ENCODE results near the gene OR1F1.
A peak's percentile ranks its signal among the peaks of the same experiment; 100 is the strongest.

The OR1F1 gene

GRCh38 chr16:3145660-3146059 is 42.3 kb upstream of the OR1F1 start:
- peaks cover 0 to 14% (median 8%) of the 10 kb centered on the region in 4 experiments for H3K4me1 ChIP-seq (ENCODE audit: control extremely low read depth in 1 of 4, control insufficient read depth in 4 of 4, insufficient read depth in 4 of 4, low read length in 3 of 4)
- no peak overlapping the region for H3K27ac ChIP-seq (ENCODE audit: insufficient read depth in 1 of 2, low read depth in 1 of 2, low read length in 2 of 2, poor library complexity in 1 of 2, severe bottlenecking in 2 of 2)
- no peak for DNase-seq
- WGBS (ENCODE audit: insufficient coverage), result 96% methylated on average over 12 of the region's 12 CpGs
- H3K4me3 ChIP-seq (ENCODE audit: control insufficient read depth in 1 of 7, extremely low read depth in 1 of 7, insufficient read depth in 4 of 7, low read depth in 2 of 7, low read length in 6 of 7), result no peak overlapping the region
- ChIA-PET POLR2A (interaction anchor here (0.5 kb wide), 1 partner anchor 422 kb away, joined by 4 read pairs; no protein-coding TSS in a partner anchor), CTCF (interaction anchor here (1.2 to 9.3 kb wide), 2 partner anchors 13 kb away, joined by 4 to 121 read pairs; partner anchors contain the start of gene ZNF213)
- peaks cover 0 to 26% (median 11%) of the 10 kb centered on the region in 4 experiments for H3K36me3 ChIP-seq (ENCODE audit: control insufficient read depth in 4 of 4, insufficient read depth in 4 of 4, low read length in 3 of 4)
- H3K27me3 ChIP-seq (replicated peaks in 2 of 5; ENCODE audit: control insufficient read depth in 4 of 5, insufficient read depth in 5 of 5, low read length in 4 of 5), result no peaks in the 10 kb centered on the region
- H3K9me3 ChIP-seq (ENCODE audit: control extremely low read depth in 1 of 5, control insufficient read depth in 4 of 5, insufficient read depth in 2 of 5, low read depth in 1 of 5, low read length in 4 of 5), result no peaks in the 10 kb centered on the region

GRCh38 chr16:3147046-3147756 is 40.8 kb upstream of the OR1F1 start:
- WGBS (ENCODE audit: insufficient coverage), result 94% methylated on average over 15 of the region's 16 CpGs
- Histone ChIP-seq H3K27ac (ENCODE audit: insufficient read depth in 1 of 2, low read depth in 1 of 2, low read length in 2 of 2, poor library complexity in 1 of 2, severe bottlenecking in 2 of 2) (no peak overlapping the region), H3K9me3 (ENCODE audit: control extremely low read depth in 1 of 5, control insufficient read depth in 4 of 5, insufficient read depth in 2 of 5, low read depth in 1 of 5, low read length in 4 of 5) (no peaks in the 10 kb centered on the region), H3K4me3 (ENCODE audit: control insufficient read depth in 1 of 7, extremely low read depth in 1 of 7, insufficient read depth in 4 of 7, low read depth in 2 of 7, low read length in 6 of 7) (no peak overlapping the region), H3K4me1 (ENCODE audit: control extremely low read depth in 1 of 4, control insufficient read depth in 4 of 4, insufficient read depth in 4 of 4, low read length in 3 of 4) (peaks cover 0 to 20% (median 16%) of the 10 kb centered on the region in 4 experiments), H3K27me3 (replicated peaks in 2 of 5; ENCODE audit: control insufficient read depth in 4 of 5, insufficient read depth in 5 of 5, low read length in 4 of 5) (no peaks in the 10 kb centered on the region), H3K36me3 (ENCODE audit: control insufficient read depth in 4 of 4, insufficient read depth in 4 of 4, low read length in 3 of 4) (peaks cover 0 to 11% (median 4%) of the 10 kb centered on the region in 4 experiments)
- CTCF ChIA-PET, result interaction anchor here (1.2 to 9.3 kb wide), 5 partner anchors 7 to 116 kb away, joined by 3 to 121 read pairs (median 4); partner anchors contain the start of gene ZNF213
- POLR2A ChIA-PET, result interaction anchor here (1.6 kb wide), 1 partner anchor 12 kb away, joined by 3 read pairs; the partner anchor contains the start of gene ZNF213
- no peak for DNase-seq

- Histone ChIP-seq H3K27ac (ENCODE audit: insufficient read depth in 1 of 2, low read depth in 1 of 2, low read length in 2 of 2, poor library complexity in 1 of 2, severe bottlenecking in 2 of 2) (no peak overlapping the region), H3K4me1 (ENCODE audit: control extremely low read depth in 1 of 4, control insufficient read depth in 4 of 4, insufficient read depth in 4 of 4, low read length in 3 of 4) (peaks cover 0 to 23% (median 16%) of the 10 kb centered on the region in 4 experiments), H3K9me3 (ENCODE audit: control extremely low read depth in 1 of 5, control insufficient read depth in 4 of 5, insufficient read depth in 2 of 5, low read depth in 1 of 5, low read length in 4 of 5) (no peaks in the 10 kb centered on the region), H3K4me3 (ENCODE audit: control insufficient read depth in 1 of 7, extremely low read depth in 1 of 7, insufficient read depth in 4 of 7, low read depth in 2 of 7, low read length in 6 of 7) (no peak overlapping the region), H3K27me3 (replicated peaks in 2 of 5; ENCODE audit: control insufficient read depth in 4 of 5, insufficient read depth in 5 of 5, low read length in 4 of 5) (no peaks in the 10 kb centered on the region), H3K36me3 (ENCODE audit: control insufficient read depth in 4 of 4, insufficient read depth in 4 of 4, low read length in 3 of 4) (peaks cover 0 to 6% (median 2%) of the 10 kb centered on the region in 4 experiments)
- CTCF ChIA-PET, result interaction anchor here (0.7 to 9.3 kb wide), 8 partner anchors 8 to 316 kb away, joined by 3 to 121 read pairs (median 4); partner anchors contain the start of gene ZNF213
- POLR2A ChIA-PET, result interaction anchor here (1.6 kb wide), 1 partner anchor 13 kb away, joined by 3 read pairs; the partner anchor contains the start of gene ZNF213
- WGBS (ENCODE audit: insufficient coverage), result 94% methylated on average over 5 of the region's 5 CpGs
- no peak for DNase-seq
These were observed 40.3 kb upstream of the OR1F1 start for GRCh38 chr16:3147757-3148104.

GRCh38 chr16:3148256-3149192 is 39.5 kb upstream of the OR1F1 start:
- POLR2A ChIA-PET, result no interaction called here
- Histone ChIP-seq H3K4me1 (ENCODE audit: control extremely low read depth in 1 of 4, control insufficient read depth in 4 of 4, insufficient read depth in 4 of 4, low read length in 3 of 4) (peaks cover 0 to 23% (median 16%) of the 10 kb centered on the region in 4 experiments), H3K27ac (ENCODE audit: insufficient read depth in 1 of 2, low read depth in 1 of 2, low read length in 2 of 2, poor library complexity in 1 of 2, severe bottlenecking in 2 of 2) (no peak overlapping the region), H3K4me3 (ENCODE audit: control insufficient read depth in 1 of 7, extremely low read depth in 1 of 7, insufficient read depth in 4 of 7, low read depth in 2 of 7, low read length in 6 of 7) (no peak overlapping the region), H3K36me3 (ENCODE audit: control insufficient read depth in 4 of 4, insufficient read depth in 4 of 4, low read length in 3 of 4) (no peaks in the 10 kb centered on the region), H3K9me3 (ENCODE audit: control extremely low read depth in 1 of 5, control insufficient read depth in 4 of 5, insufficient read depth in 2 of 5, low read depth in 1 of 5, low read length in 4 of 5) (no peaks in the 10 kb centered on the region), H3K27me3 (replicated peaks in 2 of 5; ENCODE audit: control insufficient read depth in 4 of 5, insufficient read depth in 5 of 5, low read length in 4 of 5) (no peaks in the 10 kb centered on the region)
- CTCF ChIA-PET, result interaction anchor here (0.7 to 9.3 kb wide), 9 partner anchors 8 to 315 kb away, joined by 3 to 121 read pairs (median 5); partner anchors contain the start of gene ZNF213
- WGBS (ENCODE audit: insufficient coverage), result 97% methylated on average over 8 of the region's 13 CpGs
- no peak for DNase-seq

GRCh38 chr16:3149193-3149530 is 38.8 kb upstream of the OR1F1 start:
- POLR2A ChIA-PET, result interaction anchor here (1.9 kb wide), 1 partner anchor 14 kb away, joined by 12 read pairs; the partner anchor contains the start of gene ZNF213
- Histone ChIP-seq H3K4me1 (ENCODE audit: control extremely low read depth in 1 of 4, control insufficient read depth in 4 of 4, insufficient read depth in 4 of 4, low read length in 3 of 4) (peaks cover 0 to 23% (median 16%) of the 10 kb centered on the region in 4 experiments), H3K9me3 (ENCODE audit: control extremely low read depth in 1 of 5, control insufficient read depth in 4 of 5, insufficient read depth in 2 of 5, low read depth in 1 of 5, low read length in 4 of 5) (no peaks in the 10 kb centered on the region), H3K27ac (ENCODE audit: insufficient read depth in 1 of 2, low read depth in 1 of 2, low read length in 2 of 2, poor library complexity in 1 of 2, severe bottlenecking in 2 of 2) (no peak overlapping the region), H3K36me3 (ENCODE audit: control insufficient read depth in 4 of 4, insufficient read depth in 4 of 4, low read length in 3 of 4) (no peaks in the 10 kb centered on the region), H3K27me3 (replicated peaks in 2 of 5; ENCODE audit: control insufficient read depth in 4 of 5, insufficient read depth in 5 of 5, low read length in 4 of 5) (no peaks in the 10 kb centered on the region), H3K4me3 (ENCODE audit: control insufficient read depth in 1 of 7, extremely low read depth in 1 of 7, insufficient read depth in 4 of 7, low read depth in 2 of 7, low read length in 6 of 7) (peak overlapping the region in 3 of 7 experiments; percentile 83 to 94 (median 91))
- CTCF ChIA-PET, result interaction anchor here (1.7 to 9.3 kb wide), 5 partner anchors 9 to 47 kb away, joined by 5 to 121 read pairs (median 12); partner anchors contain the start of gene ZNF213
- no peak for DNase-seq
- 97% methylated on average over 4 of the region's 6 CpGs for WGBS (ENCODE audit: insufficient coverage)

GRCh38 chr16:3149630-3150345 is 38.2 kb upstream of the OR1F1 start:
- peak overlapping the region in 1 of 2 experiments; percentile 66 for H3K27ac ChIP-seq (ENCODE audit: insufficient read depth in 1 of 2, low read depth in 1 of 2, low read length in 2 of 2, poor library complexity in 1 of 2, severe bottlenecking in 2 of 2)
- peaks cover 0 to 23% (median 16%) of the 10 kb centered on the region in 4 experiments for H3K4me1 ChIP-seq (ENCODE audit: control extremely low read depth in 1 of 4, control insufficient read depth in 4 of 4, insufficient read depth in 4 of 4, low read length in 3 of 4)
- H3K36me3 ChIP-seq (ENCODE audit: control insufficient read depth in 4 of 4, insufficient read depth in 4 of 4, low read length in 3 of 4), result no peaks in the 10 kb centered on the region
- H3K4me3 ChIP-seq (ENCODE audit: control insufficient read depth in 1 of 7, extremely low read depth in 1 of 7, insufficient read depth in 4 of 7, low read depth in 2 of 7, low read length in 6 of 7), result peak overlapping the region; percentile 43 to 94 (median 79)
- no peaks in the 10 kb centered on the region for H3K9me3 ChIP-seq (ENCODE audit: control extremely low read depth in 1 of 5, control insufficient read depth in 4 of 5, insufficient read depth in 2 of 5, low read depth in 1 of 5, low read length in 4 of 5)
- POLR2A ChIA-PET, result interaction anchor here (0.8 to 1.9 kb wide), 5 partner anchors 9 to 307 kb away, joined by 3 to 12 read pairs (median 3); partner anchors contain the start of gene ZNF213
- 3% methylated on average over 32 of the region's 41 CpGs for WGBS (ENCODE audit: insufficient coverage)
- H3K27me3 ChIP-seq (replicated peaks in 2 of 5; ENCODE audit: control insufficient read depth in 4 of 5, insufficient read depth in 5 of 5, low read length in 4 of 5), result no peaks in the 10 kb centered on the region
- DNase-seq, result peak; percentile 81 to 85 (median 82)
- CTCF ChIA-PET, result interaction anchor here (0.6 to 9.3 kb wide), 10 partner anchors 10 to 317 kb away, joined by 3 to 121 read pairs (median 4); partner anchors contain the start of gene ZNF213
